HG03175 (cell line): ENCODE data around the gene GNAZ.

Source experiments
- ATAC-seq: cut with Tn5 transposase; IDR thresholded peaks from one replicate; pipeline ENCODE4 v1.9.1; 2021; ENCODE audit warnings: mild to moderate bottlenecking, moderate library complexity; ENCODE audit not compliant: unreplicated experiment

Gene GNAZ

GRCh38 chr22:23151827-23152226 is 81.5 kb downstream of the GNAZ start:
- ATAC-seq = no peak

- no peak for ATAC-seq
Observed at GRCh38 chr22:23152238-23153114, 82.2 kb downstream of the GNAZ start.

DNA sequence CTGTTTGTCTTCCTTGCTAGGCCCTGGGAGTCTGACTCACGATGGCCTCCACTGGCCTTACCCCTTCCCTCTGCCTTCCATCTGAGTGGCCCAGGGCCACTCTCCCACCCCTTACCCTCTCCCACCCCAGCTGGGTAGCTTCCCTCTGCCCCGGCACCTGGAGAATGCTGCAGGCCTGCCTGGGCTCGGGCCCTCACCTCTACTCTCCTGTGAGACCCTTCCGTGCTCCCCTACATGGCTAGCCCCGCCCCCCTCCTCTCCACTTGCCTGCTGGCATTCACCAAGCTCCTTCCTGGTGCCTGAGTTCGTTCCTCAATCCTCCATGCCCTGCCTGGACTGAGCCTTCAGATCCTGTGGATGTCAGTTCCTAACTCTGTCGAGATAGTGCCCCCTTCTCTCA is 83.7 kb downstream of the GNAZ start:
- ATAC-seq = no peak

GRCh38 chr22:23154461-23154860 is 84.1 kb downstream of the GNAZ start:
- ATAC-seq = no peak

DNA sequence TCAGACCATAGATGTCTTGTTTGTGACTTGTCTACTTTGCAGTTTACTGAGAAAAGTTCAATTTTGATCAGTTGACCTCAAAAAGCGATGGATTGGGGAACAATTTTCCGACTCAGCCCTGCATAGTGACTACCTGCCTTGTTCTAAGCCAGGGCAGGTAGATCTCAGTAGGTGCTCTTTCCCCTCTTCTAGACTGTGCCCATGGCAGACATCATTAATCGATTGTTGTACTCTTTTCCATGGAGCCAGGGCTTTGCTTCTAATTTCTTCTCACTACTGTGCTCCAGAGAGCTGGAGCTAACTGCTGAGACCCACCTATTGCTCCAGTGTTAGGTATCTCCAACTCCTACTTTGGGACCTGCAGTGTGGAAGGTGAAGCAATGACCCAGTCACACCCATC is 84.8 kb downstream of the GNAZ start:
- no peak for ATAC-seq

GRCh38 chr22:23155831-23156230 is 85.5 kb downstream of the GNAZ start:
- ATAC-seq = no peak

DNA sequence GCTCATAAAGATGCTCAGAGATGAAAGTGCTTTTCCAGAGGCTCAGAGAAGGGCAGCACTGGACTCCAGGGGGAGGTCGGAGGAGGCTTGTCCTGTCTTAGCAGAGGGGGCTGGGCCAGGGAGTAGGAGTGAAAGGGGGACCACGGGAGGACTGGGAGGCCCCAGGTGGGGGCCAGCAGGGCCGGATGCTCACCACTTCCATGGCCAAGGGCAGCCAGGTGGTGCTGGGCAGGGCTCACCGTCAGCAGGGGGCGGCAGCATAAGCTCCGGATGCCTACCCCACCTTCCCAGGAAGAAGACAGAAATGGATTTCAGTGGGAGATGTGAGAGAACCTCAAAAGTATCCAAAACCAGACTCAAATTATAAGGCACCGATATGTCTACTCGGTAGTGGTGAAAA is 86.0 kb downstream of the GNAZ start:
- no peak for ATAC-seq

- no peak for ATAC-seq
Observed at GRCh38 chr22:23157560-23158515, 87.5 kb downstream of the GNAZ start.

DNA sequence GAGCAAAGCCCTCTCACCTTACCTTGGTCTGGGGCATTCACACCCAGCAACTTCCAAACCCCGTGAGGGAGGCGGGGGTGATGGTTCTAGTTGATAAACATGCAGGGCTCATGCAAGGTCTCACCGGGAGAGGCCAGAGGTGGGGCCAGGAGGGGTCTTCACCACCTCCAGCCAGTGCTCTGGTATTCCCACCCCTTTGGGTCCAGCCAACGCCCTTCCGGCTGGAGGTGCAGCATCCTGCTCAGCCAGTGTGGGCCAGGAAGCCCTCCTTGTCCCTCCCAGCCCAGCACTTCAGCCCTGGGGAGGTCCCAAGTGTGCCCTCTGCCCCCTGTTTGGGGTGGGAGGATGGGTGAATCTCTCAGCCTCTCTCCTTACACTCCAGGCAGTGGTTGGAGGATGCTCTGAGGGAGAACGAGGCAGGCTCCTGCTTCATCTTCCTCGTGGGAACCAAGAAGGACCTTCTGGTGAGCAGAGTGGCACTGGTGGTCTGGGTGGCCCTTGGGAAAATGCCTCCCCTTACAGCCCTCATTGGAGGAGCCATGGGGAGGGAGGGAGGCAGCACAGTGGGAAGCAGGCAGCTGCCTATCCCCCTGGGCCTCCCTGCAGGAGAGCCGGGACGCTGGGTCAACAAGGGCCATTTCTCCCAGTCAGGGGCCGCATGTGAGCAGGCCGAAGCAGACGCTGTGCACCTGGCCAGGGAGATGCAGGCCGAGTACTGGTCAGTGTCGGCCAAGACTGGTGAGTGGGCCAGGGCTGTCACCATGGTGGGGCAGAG is 88.4 kb downstream of the GNAZ start:
- ATAC-seq = no peak

DNA sequence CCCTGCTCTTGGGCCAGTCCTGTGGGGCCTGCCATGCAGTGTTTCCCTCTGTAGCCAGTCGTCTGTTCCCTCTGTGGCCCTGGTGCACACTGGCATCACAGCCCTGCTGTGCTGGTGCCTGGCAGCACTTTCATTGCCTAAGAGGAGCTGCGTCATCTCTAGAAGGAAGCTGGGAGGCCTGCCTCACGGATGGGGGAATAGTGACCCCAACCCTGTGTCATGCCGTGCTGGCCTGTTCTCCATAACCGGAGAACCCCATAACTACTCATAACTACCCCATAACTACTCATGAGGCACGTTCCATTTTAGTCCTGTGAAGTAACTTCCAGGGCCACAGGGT is 88.9 kb downstream of the GNAZ start:
- ATAC-seq = no peak

GRCh38 chr22:23161029-23161428 is 90.7 kb downstream of the GNAZ start:
- ATAC-seq = no peak

- ATAC-seq = no peak
Observed at GRCh38 chr22:23161574-23161973, 91.3 kb downstream of the GNAZ start.

DNA sequence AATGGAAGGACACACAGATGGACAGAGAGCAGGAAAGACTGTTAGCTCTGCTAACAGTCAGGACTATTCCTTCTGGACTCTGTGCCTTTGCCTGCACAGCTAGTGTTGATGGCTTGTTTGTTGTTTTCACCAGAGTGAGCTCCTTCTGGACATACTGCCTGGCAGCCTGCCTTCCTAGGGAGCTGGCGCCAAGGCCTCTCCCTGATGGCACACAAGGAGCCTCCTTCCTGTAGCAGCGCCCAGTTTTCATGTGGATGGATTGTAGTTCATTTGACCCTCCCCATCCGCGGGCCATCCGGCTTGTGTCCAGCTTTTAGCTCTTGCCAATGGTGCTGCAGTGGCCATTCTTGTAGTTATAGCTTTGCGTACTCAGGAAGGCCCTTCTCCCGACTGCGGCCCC is 93.3 kb downstream of the GNAZ start:
- ATAC-seq = no peak

DNA sequence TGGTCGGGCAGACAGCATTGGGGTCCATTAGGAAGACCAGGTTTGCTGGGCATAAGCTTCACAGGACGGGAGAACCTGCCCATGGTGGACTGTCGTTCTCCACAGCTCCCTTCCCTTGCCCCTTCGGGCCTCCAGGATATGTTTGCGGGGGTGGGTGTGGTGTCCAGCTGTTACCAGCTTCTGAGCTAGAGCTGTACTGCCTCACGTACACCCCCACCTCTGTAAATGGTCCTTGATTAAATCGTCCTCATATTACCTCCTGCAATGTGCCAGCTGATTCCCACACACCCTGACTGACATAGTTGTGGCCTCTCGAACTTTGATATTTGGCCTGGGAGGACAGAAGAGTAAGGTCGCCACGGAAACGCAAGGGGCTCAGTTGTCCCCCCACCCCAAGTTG is 93.8 kb downstream of the GNAZ start:
- no peak for ATAC-seq

- ATAC-seq = no peak
Observed at GRCh38 chr22:23166042-23166831, 95.9 kb downstream of the GNAZ start.

DNA sequence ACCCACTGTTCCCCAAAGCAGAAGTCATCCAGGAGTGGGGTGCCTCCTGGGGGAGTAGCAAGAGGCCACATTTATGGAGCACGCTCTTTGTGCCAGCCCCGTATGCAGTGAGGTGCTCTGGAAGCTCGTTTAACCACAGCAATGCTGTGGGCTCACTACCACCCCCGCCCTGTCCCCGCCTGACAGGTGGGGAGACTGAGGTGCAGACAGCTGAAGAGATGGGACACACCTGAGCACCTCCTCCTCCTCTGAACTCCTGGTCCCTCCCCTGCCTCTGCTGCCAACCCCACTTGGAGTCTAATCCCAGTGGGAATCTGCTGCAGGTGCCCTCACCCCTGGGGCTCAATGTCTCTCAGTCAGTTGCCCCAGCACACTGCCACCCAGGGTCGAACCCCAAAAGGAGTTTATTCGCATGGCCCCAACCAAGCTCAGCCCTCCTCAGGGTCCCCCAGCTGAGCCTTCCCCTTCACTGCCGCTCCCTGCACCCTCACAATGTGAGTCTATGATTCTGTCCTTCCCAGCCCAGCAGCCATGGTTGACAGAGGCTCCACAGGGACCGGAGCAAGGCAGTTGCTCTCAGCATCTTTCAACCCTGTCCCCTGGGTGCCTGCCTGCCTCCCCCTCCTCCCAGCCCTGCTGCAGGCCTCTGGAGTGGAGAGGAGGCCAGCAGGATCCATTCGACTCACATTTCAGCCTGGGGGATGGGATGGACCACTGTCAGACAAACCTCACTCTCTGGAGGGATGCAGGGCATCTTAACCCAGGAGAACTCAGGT is 96.7 kb downstream of the GNAZ start:
- ATAC-seq = no peak

- no peak for ATAC-seq
Observed at GRCh38 chr22:23168391-23169042, 98.2 kb downstream of the GNAZ start.

DNA sequence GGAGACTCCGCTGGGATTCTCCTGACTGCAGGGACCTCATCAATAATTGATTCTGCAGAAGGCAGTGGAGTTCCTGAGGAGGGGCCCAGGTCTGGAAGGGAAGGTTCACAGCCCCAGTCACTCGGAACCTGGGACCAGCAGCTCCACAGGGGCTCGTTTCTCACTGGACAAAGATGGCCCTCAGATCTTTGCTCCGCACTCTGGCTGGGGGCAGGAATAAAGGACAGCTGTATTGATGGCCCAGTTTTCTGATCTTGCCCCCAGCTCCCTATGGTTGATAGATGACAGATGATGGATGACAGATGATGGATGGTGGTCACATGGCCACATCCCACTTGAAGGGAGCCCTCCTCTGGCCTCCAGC is 98.7 kb downstream of the GNAZ start:
- no peak for ATAC-seq
